IPS-15b (cell line): Measurements from ENCODE around the gene CLIP1.

ENCODE experiments used
- H3K27me3 ChIP-seq: one replicate; pipeline ENCODE4 v1.6.1; 2013; ENCODE audit warnings: low read length; ENCODE audit not compliant: control insufficient read depth, insufficient read depth
- H3K36me3 ChIP-seq: one replicate; pipeline ENCODE4 v1.6.1; 2013; ENCODE audit warnings: low read length; ENCODE audit not compliant: control insufficient read depth, insufficient read depth
- H3K4me1 ChIP-seq: one replicate; pipeline ENCODE4 v1.6.1; 2013; ENCODE audit warnings: mild to moderate bottlenecking, low read length; ENCODE audit not compliant: control insufficient read depth, insufficient read depth
- H3K4me3 ChIP-seq: one replicate; pipeline ENCODE4 v1.5.1; 2013; ENCODE audit warnings: low read depth, low read length
- H3K9ac ChIP-seq: one replicate; pipeline ENCODE4 v1.6.1; 2013; ENCODE audit warnings: low read depth, mild to moderate bottlenecking, low read length
- H3K9me3 ChIP-seq: one replicate; pipeline ENCODE4 v1.6.1; 2013; ENCODE audit warnings: mild to moderate bottlenecking, low read length; ENCODE audit not compliant: control insufficient read depth, insufficient read depth

Gene CLIP1

GRCh38 chr12:122311696-122312095 lies 110.8 kb downstream of the CLIP1 start:
- Histone ChIP-seq H3K9ac (no peak overlapping the region), H3K27me3 (no peaks in the 10 kb centered on the region)

GRCh38 chr12:122310626-122311333 lies 111.7 kb downstream of the CLIP1 start:
- Histone ChIP-seq H3K9me3 (no peaks in the 10 kb centered on the region), H3K36me3 (no peaks in the 10 kb centered on the region), H3K4me1 (no peaks in the 10 kb centered on the region), H3K27me3 (no peaks in the 10 kb centered on the region), H3K9ac (no peak overlapping the region), H3K4me3 (no peak overlapping the region)

More at GRCh38 chr12:122311696-122312095, 110.8 kb downstream of the CLIP1 start:
- Histone ChIP-seq H3K4me3 (no peak overlapping the region), H3K36me3 (no peaks in the 10 kb centered on the region), H3K4me1 (no peaks in the 10 kb centered on the region), H3K9me3 (no peaks in the 10 kb centered on the region)

- H3K9ac ChIP-seq: no peak overlapping the region
- no peak overlapping the region for H3K4me3 ChIP-seq
- H3K27me3 ChIP-seq: no peaks in the 10 kb centered on the region
- H3K4me1 ChIP-seq: no peaks in the 10 kb centered on the region
- no peaks in the 10 kb centered on the region for H3K9me3 ChIP-seq
- H3K36me3 ChIP-seq: no peaks in the 10 kb centered on the region
These were observed 112.8 kb downstream of the CLIP1 start for GRCh38 chr12:122309564-122310121.

- H3K9ac ChIP-seq: no peak overlapping the region
- no peaks in the 10 kb centered on the region for H3K9me3 ChIP-seq
- no peak overlapping the region for H3K4me3 ChIP-seq
- no peaks in the 10 kb centered on the region for H3K36me3 ChIP-seq
- no peaks in the 10 kb centered on the region for H3K4me1 ChIP-seq
- no peaks in the 10 kb centered on the region for H3K27me3 ChIP-seq
These were observed 113.7 kb downstream of the CLIP1 start for GRCh38 chr12:122308811-122309210.

- no peaks in the 10 kb centered on the region for H3K36me3 ChIP-seq
- H3K9ac ChIP-seq: no peak overlapping the region
- no peaks in the 10 kb centered on the region for H3K9me3 ChIP-seq
- H3K4me1 ChIP-seq: no peaks in the 10 kb centered on the region
- H3K27me3 ChIP-seq: no peaks in the 10 kb centered on the region
- no peak overlapping the region for H3K4me3 ChIP-seq
These were observed 116.1 kb downstream of the CLIP1 start for GRCh38 chr12:122306407-122306806.

- H3K36me3 ChIP-seq: no peaks in the 10 kb centered on the region
- no peaks in the 10 kb centered on the region for H3K9me3 ChIP-seq
- H3K9ac ChIP-seq: no peak overlapping the region
- H3K4me1 ChIP-seq: no peaks in the 10 kb centered on the region
- H3K4me3 ChIP-seq: no peak overlapping the region
- H3K27me3 ChIP-seq: no peaks in the 10 kb centered on the region
These were observed 117.5 kb downstream of the CLIP1 start for GRCh38 chr12:122304924-122305323.

GRCh38 chr12:122303068-122303467 lies 119.4 kb downstream of the CLIP1 start:
- Histone ChIP-seq H3K4me1 (no peaks in the 10 kb centered on the region), H3K27me3 (no peaks in the 10 kb centered on the region), H3K9ac (no peak overlapping the region), H3K36me3 (no peaks in the 10 kb centered on the region), H3K9me3 (no peaks in the 10 kb centered on the region), H3K4me3 (no peak overlapping the region)

- no peak overlapping the region for H3K4me3 ChIP-seq
- H3K27me3 ChIP-seq: no peaks in the 10 kb centered on the region
- no peaks in the 10 kb centered on the region for H3K4me1 ChIP-seq
- no peaks in the 10 kb centered on the region for H3K9me3 ChIP-seq
- no peaks in the 10 kb centered on the region for H3K36me3 ChIP-seq
- no peak overlapping the region for H3K9ac ChIP-seq
These were observed 124.3 kb downstream of the CLIP1 start for GRCh38 chr12:122298071-122298748.

GRCh38 chr12:122297494-122297893 lies 125.0 kb downstream of the CLIP1 start:
- H3K27me3 ChIP-seq: no peaks in the 10 kb centered on the region
- no peaks in the 10 kb centered on the region for H3K9me3 ChIP-seq
- no peak overlapping the region for H3K9ac ChIP-seq
- H3K36me3 ChIP-seq: no peaks in the 10 kb centered on the region
- H3K4me1 ChIP-seq: no peaks in the 10 kb centered on the region
- no peak overlapping the region for H3K4me3 ChIP-seq

GRCh38 chr12:122295877-122296276 lies 126.6 kb downstream of the CLIP1 start:
- Histone ChIP-seq H3K9me3 (no peaks in the 10 kb centered on the region), H3K27me3 (no peaks in the 10 kb centered on the region), H3K36me3 (no peaks in the 10 kb centered on the region), H3K9ac (no peak overlapping the region), H3K4me3 (no peak overlapping the region), H3K4me1 (no peaks in the 10 kb centered on the region)

- Histone ChIP-seq H3K9me3 (no peaks in the 10 kb centered on the region), H3K4me3 (no peak overlapping the region), H3K4me1 (no peaks in the 10 kb centered on the region), H3K27me3 (no peaks in the 10 kb centered on the region), H3K9ac (no peak overlapping the region), H3K36me3 (no peaks in the 10 kb centered on the region)
These were observed 129.4 kb downstream of the CLIP1 start for GRCh38 chr12:122293081-122293480.

GRCh38 chr12:122291431-122291830 lies 131.0 kb downstream of the CLIP1 start:
- H3K4me3 ChIP-seq: no peak overlapping the region
- no peaks in the 10 kb centered on the region for H3K27me3 ChIP-seq
- no peaks in the 10 kb centered on the region for H3K9me3 ChIP-seq
- H3K4me1 ChIP-seq: no peaks in the 10 kb centered on the region
- no peaks in the 10 kb centered on the region for H3K36me3 ChIP-seq
- no peak overlapping the region for H3K9ac ChIP-seq
